GM23338 (cell line): ENCODE measurements around the gene SARM1. TPM values are rescaled to one million over a fixed set of nuclear protein-coding genes. Genes with fewer than 3 reads are reported as not detected.
A peak's percentile ranks its signal among the peaks of the same experiment; 100 is the strongest.

ENCODE experiments used
- ATAC-seq: fragments of 200-7000 bp; cut with Tn5 transposase; 3 replicates; pipeline ENCODE4 v1.9.1; 2020
- DNase-seq: peaks from one replicate; pipeline ENCODE4 v3.0.0-alpha.2; 2015; ENCODE audit warnings: low spot score
- H2AFZ ChIP-seq: fragments of 200-600 bp; sonication (generic); 2 replicates; pipeline ENCODE4 v1.8.0; 2016; ENCODE audit warnings: antibody characterized with exemption, mild to moderate bottlenecking, moderate library complexity
- H3F3A ChIP-seq: fragments of 200-600 bp; sonication (generic); replicated peaks from 2 replicates; pipeline ENCODE4 v1.8.0; 2017; ENCODE audit warnings: antibody characterized with exemption, mixed run types, low read depth
- H3K27ac ChIP-seq: fragments of 200-600 bp; sonication (generic); 2 replicates; pipeline ENCODE4 v1.6.1; 2016; ENCODE audit warnings: low read depth
- H3K27me3 ChIP-seq: fragments of 200-600 bp; sonication (generic); 2 replicates; pipeline ENCODE4 v1.8.0; 2016; ENCODE audit warnings: mild to moderate bottlenecking, mixed run types, moderate library complexity; ENCODE audit not compliant: insufficient read depth
- H3K36me3 ChIP-seq: fragments of 200-600 bp; sonication (generic); 2 replicates; pipeline ENCODE4 v1.8.0; 2016; ENCODE audit warnings: mild to moderate bottlenecking; ENCODE audit not compliant: insufficient read depth
- H3K4me1 ChIP-seq: fragments of 200-600 bp; sonication (generic); 2 replicates; pipeline ENCODE4 v1.8.0; 2016; ENCODE audit warnings: mild to moderate bottlenecking, moderate library complexity; ENCODE audit not compliant: insufficient read depth
- H3K4me2 ChIP-seq: fragments of 200-600 bp; sonication (generic); 2 replicates; pipeline ENCODE4 v1.7.1; 2017; ENCODE audit warnings: mixed run types
- H3K4me3 ChIP-seq: fragments of 200-600 bp; sonication (generic); 2 replicates; pipeline ENCODE4 v1.6.1; 2016; ENCODE audit warnings: mixed run types
- H3K79me2 ChIP-seq: fragments of 200-600 bp; sonication (generic); replicated peaks from 2 replicates; pipeline ENCODE4 v1.8.0; 2017; ENCODE audit warnings: mild to moderate bottlenecking; ENCODE audit not compliant: insufficient read depth
- H3K9me2 ChIP-seq: fragments of 200-600 bp; sonication (generic); 2 replicates; pipeline ENCODE4 v1.8.0; 2017; ENCODE audit not compliant: insufficient read depth
- H4K20me1 ChIP-seq: fragments of 200-600 bp; sonication (generic); replicated peaks from 2 replicates; pipeline ENCODE4 v1.8.0; 2017; ENCODE audit warnings: mild to moderate bottlenecking; ENCODE audit not compliant: insufficient read depth
- H3K27ac Mint-ChIP-seq: 2 replicates; pipeline ENCODE4 v1.8.0; 2020; ENCODE audit warnings: inconsistent platforms, mild to moderate bottlenecking, moderate library complexity, mixed read lengths
- H3K27me3 Mint-ChIP-seq: 3 replicates; pipeline ENCODE4 v1.8.0; 2022; ENCODE audit warnings: low read depth, mild to moderate bottlenecking, moderate library complexity, mixed read lengths, inconsistent platforms; ENCODE audit not compliant: insufficient read depth, poor library complexity
- H3K36me3 Mint-ChIP-seq: 3 replicates; pipeline ENCODE4 v1.8.0; 2021; ENCODE audit warnings: low read depth, mild to moderate bottlenecking, inconsistent platforms, moderate library complexity, mixed read lengths
- H3K4me1 Mint-ChIP-seq: 3 replicates; pipeline ENCODE4 v1.8.0; 2020; ENCODE audit warnings: mild to moderate bottlenecking, inconsistent platforms, mixed read lengths
- H3K4me3 Mint-ChIP-seq: 3 replicates; pipeline ENCODE4 v1.8.0; 2021; ENCODE audit warnings: moderate library complexity, mild to moderate bottlenecking, inconsistent platforms, mixed read lengths
- H3K9me3 Mint-ChIP-seq: 3 replicates; pipeline ENCODE4 v1.8.0; 2020; ENCODE audit warnings: moderate library complexity, mild to moderate bottlenecking, inconsistent platforms, mixed read lengths
- CREB1 ChIP-seq: fragments of 250-450 bp; sonication (Bioruptor Pico); IDR thresholded peaks from 2 replicates; pipeline ENCODE4 v1.5.0; 2020; ENCODE audit warnings: low read depth, mild to moderate bottlenecking, moderate library complexity
- EZH2 ChIP-seq: fragments of 200-600 bp; sonication (generic); IDR thresholded peaks from one replicate; pipeline ENCODE4 v1.8.0; 2017; ENCODE audit warnings: antibody characterized with exemption, mild to moderate bottlenecking, low read depth; ENCODE audit not compliant: unreplicated experiment
- EZH2phosphoT487 ChIP-seq: fragments of 200-600 bp; sonication (generic); IDR thresholded peaks from one replicate; pipeline ENCODE4 v1.8.1; 2018; ENCODE audit warnings: antibody characterized with exemption; ENCODE audit not compliant: unreplicated experiment
- JUNB ChIP-seq: IDR thresholded peaks from one replicate; pipeline ENCODE4 v1.6.1; 2016; ENCODE audit warnings: antibody characterized with exemption; ENCODE audit not compliant: unreplicated experiment
- NANOG ChIP-seq: IDR thresholded peaks from 2 replicates; pipeline ENCODE4 v1.6.1; 2016; ENCODE audit warnings: antibody characterized with exemption, borderline replicate concordance
- POLR2AphosphoS5 ChIP-seq: IDR thresholded peaks from 2 replicates; pipeline ENCODE4 v1.6.1; 2016; ENCODE audit warnings: antibody characterized with exemption, low read depth
- STAT1 ChIP-seq: IDR thresholded peaks from one replicate; pipeline ENCODE4 v1.6.1; 2016; ENCODE audit warnings: antibody characterized with exemption; ENCODE audit not compliant: unreplicated experiment
- ZNF114 ChIP-seq: fragments of 250-450 bp; sonication (Bioruptor Pico); IDR thresholded peaks from 2 replicates; pipeline ENCODE4 v1.5.0; 2020; ENCODE audit warnings: mild to moderate bottlenecking, moderate library complexity
- ZNF331 ChIP-seq: fragments of 250-450 bp; sonication (Bioruptor Pico); IDR thresholded peaks from 2 replicates; pipeline ENCODE4 v1.5.0; 2020; ENCODE audit warnings: low read depth, mild to moderate bottlenecking, moderate library complexity
- polyA plus RNA-seq: library from polyadenylated mRNA; unstranded; fragments of >200 nt; fragmentation: Nextera tagmentation; extraction: Ambion mirVana; gene quantifications from 2 replicates; pipeline ENCODE4 v1.2.1, GENCODE V29; 2016
- total RNA-seq: library from RNA; depleted of rRNA; stranded (reverse); fragments of >200 nt; shearing (Covaris generic); gene quantifications from 2 replicates; pipeline ENCODE4 v1.2.3, GENCODE V29; 2014
- TF ChIP-seq, protein P1 (sequence below): fragments of 250-450 bp; sonication (Bioruptor Pico); IDR thresholded peaks from 2 replicates; pipeline ENCODE4 v1.5.0; 2020; ENCODE audit warnings: mild to moderate bottlenecking, moderate library complexity
- TF ChIP-seq, protein P2 (sequence below), 2 experiments: fragments of 200-600 bp in 1 of 2; sonication (generic) in 1 of 2; conservative IDR thresholded peaks; 2 replicates each; pipeline versions ENCODE4 v1.5.1 to v1.6.1; 2016 to 2017; ENCODE audit warnings: antibody characterized with exemption in 2 of 2, low read depth in 2 of 2, mild to moderate bottlenecking in 2 of 2, moderate library complexity in 1 of 2
- TF ChIP-seq, protein P3 (sequence below): IDR thresholded peaks from one replicate; pipeline ENCODE4 v1.6.1; 2018; ENCODE audit warnings: antibody characterized with exemption; ENCODE audit not compliant: unreplicated experiment
- TF ChIP-seq, protein P4 (sequence below): IDR thresholded peaks from 2 replicates; pipeline ENCODE4 v1.6.1; 2016; ENCODE audit warnings: antibody characterized with exemption

SARM1 gene
- total and polyA plus RNA-seq, 2 experiments from 2014 or later, result 0.89 to 15.3 TPM

DNA sequence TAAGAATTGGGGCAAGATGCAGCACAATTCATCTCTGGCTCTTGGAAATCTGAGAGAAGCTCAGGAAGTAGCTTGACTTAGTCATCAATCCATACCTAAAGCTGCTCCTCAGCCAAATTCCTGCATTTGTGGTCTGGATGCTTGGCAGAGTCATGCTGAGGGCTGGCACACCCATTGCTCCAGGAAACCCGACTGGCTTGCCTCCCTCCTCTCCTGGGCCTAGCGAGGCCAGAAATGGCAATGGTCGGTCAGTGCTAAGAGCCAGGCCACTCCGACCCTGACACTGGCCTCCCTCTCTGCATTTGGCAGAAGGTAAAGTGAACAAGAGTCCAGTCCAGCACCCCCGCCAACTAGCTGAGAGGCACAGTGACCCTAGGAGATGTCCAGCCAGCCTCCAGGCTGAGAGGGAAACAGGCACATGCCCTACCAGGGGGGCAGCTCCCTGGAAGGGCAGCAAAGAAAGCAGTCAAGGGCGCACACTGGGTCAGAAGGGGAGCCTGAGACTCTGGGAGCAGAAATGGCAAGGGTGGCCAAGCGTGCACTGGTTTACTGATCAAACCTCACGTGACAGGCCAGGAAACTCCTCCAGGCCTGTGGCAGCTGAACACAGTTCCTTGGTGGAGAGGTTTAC lies 24.1 kb upstream of the SARM1 start:
- Histone ChIP-seq H3K4me2 (no peak overlapping the region), H3K27ac (no peak overlapping the region; the same call in 1 of the 2 replicates), H3K27me3 (no peaks in the 10 kb centered on the region), H4K20me1 (peaks cover 14% of the 10 kb centered on the region; the same call in 1 of the 2 replicates), H3K4me1 (no peaks in the 10 kb centered on the region; the same call in 1 of the 2 replicates), H3F3A (no peaks in the 10 kb centered on the region), H3K79me2 (no peaks in the 10 kb centered on the region), H3K9me2 (no peaks in the 10 kb centered on the region), H3K4me3 (no peak overlapping the region), H3K36me3 (peaks cover 20% of the 10 kb centered on the region), H2AFZ (no peak overlapping the region)
- no peaks in the 10 kb centered on the region for H3K9me3 Mint-ChIP-seq
- peaks cover 7% of the 10 kb centered on the region for H3K27me3 Mint-ChIP-seq
- peaks cover 16% of the 10 kb centered on the region for H3K4me1 Mint-ChIP-seq
- TF ChIP-seq NANOG, result no peak
- no peak for TF ChIP-seq EZH2phosphoT487
- TF ChIP-seq, protein P1, sequence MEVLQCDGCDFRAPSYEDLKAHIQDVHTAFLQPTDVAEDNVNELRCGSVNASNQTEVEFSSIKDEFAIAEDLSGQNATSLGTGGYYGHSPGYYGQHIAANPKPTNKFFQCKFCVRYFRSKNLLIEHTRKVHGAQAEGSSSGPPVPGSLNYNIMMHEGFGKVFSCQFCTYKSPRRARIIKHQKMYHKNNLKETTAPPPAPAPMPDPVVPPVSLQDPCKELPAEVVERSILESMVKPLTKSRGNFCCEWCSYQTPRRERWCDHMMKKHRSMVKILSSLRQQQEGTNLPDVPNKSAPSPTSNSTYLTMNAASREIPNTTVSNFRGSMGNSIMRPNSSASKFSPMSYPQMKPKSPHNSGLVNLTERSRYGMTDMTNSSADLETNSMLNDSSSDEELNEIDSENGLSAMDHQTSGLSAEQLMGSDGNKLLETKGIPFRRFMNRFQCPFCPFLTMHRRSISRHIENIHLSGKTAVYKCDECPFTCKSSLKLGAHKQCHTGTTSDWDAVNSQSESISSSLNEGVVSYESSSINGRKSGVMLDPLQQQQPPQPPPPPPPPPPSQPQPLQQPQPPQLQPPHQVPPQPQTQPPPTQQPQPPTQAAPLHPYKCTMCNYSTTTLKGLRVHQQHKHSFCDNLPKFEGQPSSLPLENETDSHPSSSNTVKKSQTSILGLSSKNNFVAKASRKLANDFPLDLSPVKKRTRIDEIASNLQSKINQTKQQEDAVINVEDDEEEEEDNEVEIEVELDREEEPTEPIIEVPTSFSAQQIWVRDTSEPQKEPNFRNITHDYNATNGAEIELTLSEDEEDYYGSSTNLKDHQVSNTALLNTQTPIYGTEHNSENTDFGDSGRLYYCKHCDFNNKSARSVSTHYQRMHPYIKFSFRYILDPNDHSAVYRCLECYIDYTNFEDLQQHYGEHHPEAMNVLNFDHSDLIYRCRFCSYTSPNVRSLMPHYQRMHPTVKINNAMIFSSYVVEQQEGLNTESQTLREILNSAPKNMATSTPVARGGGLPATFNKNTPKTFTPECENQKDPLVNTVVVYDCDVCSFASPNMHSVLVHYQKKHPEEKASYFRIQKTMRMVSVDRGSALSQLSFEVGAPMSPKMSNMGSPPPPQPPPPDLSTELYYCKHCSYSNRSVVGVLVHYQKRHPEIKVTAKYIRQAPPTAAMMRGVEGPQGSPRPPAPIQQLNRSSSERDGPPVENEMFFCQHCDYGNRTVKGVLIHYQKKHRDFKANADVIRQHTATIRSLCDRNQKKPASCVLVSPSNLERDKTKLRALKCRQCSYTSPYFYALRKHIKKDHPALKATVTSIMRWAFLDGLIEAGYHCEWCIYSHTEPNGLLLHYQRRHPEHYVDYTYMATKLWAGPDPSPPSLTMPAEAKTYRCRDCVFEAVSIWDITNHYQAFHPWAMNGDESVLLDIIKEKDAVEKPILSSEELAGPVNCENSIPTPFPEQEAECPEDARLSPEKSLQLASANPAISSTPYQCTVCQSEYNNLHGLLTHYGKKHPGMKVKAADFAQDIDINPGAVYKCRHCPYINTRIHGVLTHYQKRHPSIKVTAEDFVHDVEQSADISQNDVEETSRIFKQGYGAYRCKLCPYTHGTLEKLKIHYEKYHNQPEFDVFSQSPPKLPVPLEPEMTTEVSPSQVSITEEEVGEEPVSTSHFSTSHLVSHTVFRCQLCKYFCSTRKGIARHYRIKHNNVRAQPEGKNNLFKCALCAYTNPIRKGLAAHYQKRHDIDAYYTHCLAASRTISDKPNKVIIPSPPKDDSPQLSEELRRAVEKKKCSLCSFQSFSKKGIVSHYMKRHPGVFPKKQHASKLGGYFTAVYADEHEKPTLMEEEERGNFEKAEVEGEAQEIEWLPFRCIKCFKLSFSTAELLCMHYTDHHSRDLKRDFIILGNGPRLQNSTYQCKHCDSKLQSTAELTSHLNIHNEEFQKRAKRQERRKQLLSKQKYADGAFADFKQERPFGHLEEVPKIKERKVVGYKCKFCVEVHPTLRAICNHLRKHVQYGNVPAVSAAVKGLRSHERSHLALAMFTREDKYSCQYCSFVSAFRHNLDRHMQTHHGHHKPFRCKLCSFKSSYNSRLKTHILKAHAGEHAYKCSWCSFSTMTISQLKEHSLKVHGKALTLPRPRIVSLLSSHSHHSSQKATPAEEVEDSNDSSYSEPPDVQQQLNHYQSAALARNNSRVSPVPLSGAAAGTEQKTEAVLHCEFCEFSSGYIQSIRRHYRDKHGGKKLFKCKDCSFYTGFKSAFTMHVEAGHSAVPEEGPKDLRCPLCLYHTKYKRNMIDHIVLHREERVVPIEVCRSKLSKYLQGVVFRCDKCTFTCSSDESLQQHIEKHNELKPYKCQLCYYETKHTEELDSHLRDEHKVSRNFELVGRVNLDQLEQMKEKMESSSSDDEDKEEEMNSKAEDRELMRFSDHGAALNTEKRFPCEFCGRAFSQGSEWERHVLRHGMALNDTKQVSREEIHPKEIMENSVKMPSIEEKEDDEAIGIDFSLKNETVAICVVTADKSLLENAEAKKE (CRISPR knock-in tag), result no peak
- TF ChIP-seq JUNB, result no peak
- TF ChIP-seq EZH2, result no peak
- TF ChIP-seq, protein P2, sequence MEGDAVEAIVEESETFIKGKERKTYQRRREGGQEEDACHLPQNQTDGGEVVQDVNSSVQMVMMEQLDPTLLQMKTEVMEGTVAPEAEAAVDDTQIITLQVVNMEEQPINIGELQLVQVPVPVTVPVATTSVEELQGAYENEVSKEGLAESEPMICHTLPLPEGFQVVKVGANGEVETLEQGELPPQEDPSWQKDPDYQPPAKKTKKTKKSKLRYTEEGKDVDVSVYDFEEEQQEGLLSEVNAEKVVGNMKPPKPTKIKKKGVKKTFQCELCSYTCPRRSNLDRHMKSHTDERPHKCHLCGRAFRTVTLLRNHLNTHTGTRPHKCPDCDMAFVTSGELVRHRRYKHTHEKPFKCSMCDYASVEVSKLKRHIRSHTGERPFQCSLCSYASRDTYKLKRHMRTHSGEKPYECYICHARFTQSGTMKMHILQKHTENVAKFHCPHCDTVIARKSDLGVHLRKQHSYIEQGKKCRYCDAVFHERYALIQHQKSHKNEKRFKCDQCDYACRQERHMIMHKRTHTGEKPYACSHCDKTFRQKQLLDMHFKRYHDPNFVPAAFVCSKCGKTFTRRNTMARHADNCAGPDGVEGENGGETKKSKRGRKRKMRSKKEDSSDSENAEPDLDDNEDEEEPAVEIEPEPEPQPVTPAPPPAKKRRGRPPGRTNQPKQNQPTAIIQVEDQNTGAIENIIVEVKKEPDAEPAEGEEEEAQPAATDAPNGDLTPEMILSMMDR (conservative IDR thresholded peaks at IDR 0.05; ENCODE audit: low read depth in 2 of 2), result no peak
- TF ChIP-seq, protein P3, sequence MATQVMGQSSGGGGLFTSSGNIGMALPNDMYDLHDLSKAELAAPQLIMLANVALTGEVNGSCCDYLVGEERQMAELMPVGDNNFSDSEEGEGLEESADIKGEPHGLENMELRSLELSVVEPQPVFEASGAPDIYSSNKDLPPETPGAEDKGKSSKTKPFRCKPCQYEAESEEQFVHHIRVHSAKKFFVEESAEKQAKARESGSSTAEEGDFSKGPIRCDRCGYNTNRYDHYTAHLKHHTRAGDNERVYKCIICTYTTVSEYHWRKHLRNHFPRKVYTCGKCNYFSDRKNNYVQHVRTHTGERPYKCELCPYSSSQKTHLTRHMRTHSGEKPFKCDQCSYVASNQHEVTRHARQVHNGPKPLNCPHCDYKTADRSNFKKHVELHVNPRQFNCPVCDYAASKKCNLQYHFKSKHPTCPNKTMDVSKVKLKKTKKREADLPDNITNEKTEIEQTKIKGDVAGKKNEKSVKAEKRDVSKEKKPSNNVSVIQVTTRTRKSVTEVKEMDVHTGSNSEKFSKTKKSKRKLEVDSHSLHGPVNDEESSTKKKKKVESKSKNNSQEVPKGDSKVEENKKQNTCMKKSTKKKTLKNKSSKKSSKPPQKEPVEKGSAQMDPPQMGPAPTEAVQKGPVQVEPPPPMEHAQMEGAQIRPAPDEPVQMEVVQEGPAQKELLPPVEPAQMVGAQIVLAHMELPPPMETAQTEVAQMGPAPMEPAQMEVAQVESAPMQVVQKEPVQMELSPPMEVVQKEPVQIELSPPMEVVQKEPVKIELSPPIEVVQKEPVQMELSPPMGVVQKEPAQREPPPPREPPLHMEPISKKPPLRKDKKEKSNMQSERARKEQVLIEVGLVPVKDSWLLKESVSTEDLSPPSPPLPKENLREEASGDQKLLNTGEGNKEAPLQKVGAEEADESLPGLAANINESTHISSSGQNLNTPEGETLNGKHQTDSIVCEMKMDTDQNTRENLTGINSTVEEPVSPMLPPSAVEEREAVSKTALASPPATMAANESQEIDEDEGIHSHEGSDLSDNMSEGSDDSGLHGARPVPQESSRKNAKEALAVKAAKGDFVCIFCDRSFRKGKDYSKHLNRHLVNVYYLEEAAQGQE, result no peak
- TF ChIP-seq STAT1, result no peak
- TF ChIP-seq CREB1, result no peak
- no peak for TF ChIP-seq ZNF331 (CRISPR knock-in tag)
- TF ChIP-seq POLR2AphosphoS5, result no peak
- TF ChIP-seq, protein P4, sequence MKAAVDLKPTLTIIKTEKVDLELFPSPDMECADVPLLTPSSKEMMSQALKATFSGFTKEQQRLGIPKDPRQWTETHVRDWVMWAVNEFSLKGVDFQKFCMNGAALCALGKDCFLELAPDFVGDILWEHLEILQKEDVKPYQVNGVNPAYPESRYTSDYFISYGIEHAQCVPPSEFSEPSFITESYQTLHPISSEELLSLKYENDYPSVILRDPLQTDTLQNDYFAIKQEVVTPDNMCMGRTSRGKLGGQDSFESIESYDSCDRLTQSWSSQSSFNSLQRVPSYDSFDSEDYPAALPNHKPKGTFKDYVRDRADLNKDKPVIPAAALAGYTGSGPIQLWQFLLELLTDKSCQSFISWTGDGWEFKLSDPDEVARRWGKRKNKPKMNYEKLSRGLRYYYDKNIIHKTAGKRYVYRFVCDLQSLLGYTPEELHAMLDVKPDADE, result no peak
- TF ChIP-seq ZNF114, result no peak
- no peak for ATAC-seq
- 0 out of 2 replicates have a peak overlapping the region, but pooled peaks have one; percentile 46 for H3K27ac Mint-ChIP-seq
- peaks cover 71% of the 10 kb centered on the region for H3K36me3 Mint-ChIP-seq
- no peak for DNase-seq
- H3K4me3 Mint-ChIP-seq, result no peak overlapping the region
